Stimulated activated CD8-positive, alpha-beta memory T cell treated with anti-CD3 and anti-CD28 coated beads, Interleukin-7, amount 100 ng/mL, for 4 hours (primary cell): Measurements from ENCODE around the gene MUSTN1.

Experiments
- DNase-seq, 2 donors: peaks; one replicate each; pipeline ENCODE4 v3.0.0-alpha.2; 2020; ENCODE audit warnings: low read depth in 2 of 2

MUSTN1 gene

GRCh38 chr3:52835766-52836470, 1.1 kb upstream of the MUSTN1 start:
- DNase-seq: no peak

GRCh38 chr3:52833202-52833601, 1.6 kb downstream of the MUSTN1 start:
- DNase-seq: no peak

GRCh38 chr3:52831500-52832301, 3.1 kb downstream of the MUSTN1 start:
- no peak for DNase-seq

- DNase-seq: no peak
These were observed 4.1 kb downstream of the MUSTN1 start, which contains the start of gene ITIH4 for GRCh38 chr3:52830535-52831258. TSS of gene ITIH4 (minus strand) at chr3:52830672. CDS start at chr3:52830642, 30 bp downstream.

- no peak for DNase-seq
These were observed 4.8 kb downstream of the MUSTN1 start for GRCh38 chr3:52829906-52830463.

GRCh38 chr3:52829482-52829881, 5.3 kb downstream of the MUSTN1 start:
- DNase-seq: no peak

GRCh38 chr3:52827866-52828376, 6.9 kb downstream of the MUSTN1 start:
- DNase-seq: no peak

- no peak for DNase-seq
These were observed 7.4 kb downstream of the MUSTN1 start for GRCh38 chr3:52827441-52827840.

- no peak for DNase-seq
These were observed 10.8 kb downstream of the MUSTN1 start for GRCh38 chr3:52824037-52824436.

GRCh38 chr3:52822363-52822762, 12.5 kb downstream of the MUSTN1 start:
- DNase-seq: no peak

GRCh38 chr3:52820736-52821135, 14.1 kb downstream of the MUSTN1 start:
- no peak for DNase-seq

- no peak for DNase-seq
These were observed 14.9 kb downstream of the MUSTN1 start for GRCh38 chr3:52819936-52820335.

- DNase-seq: no peak
These were observed 17.0 kb downstream of the MUSTN1 start for GRCh38 chr3:52817860-52818259.

- no peak for DNase-seq
These were observed 17.6 kb downstream of the MUSTN1 start for GRCh38 chr3:52817221-52817620.

- no peak for DNase-seq
These were observed 18.2 kb downstream of the MUSTN1 start for GRCh38 chr3:52816654-52817053.

- DNase-seq: no peak
These were observed 18.6 kb downstream of the MUSTN1 start for GRCh38 chr3:52816199-52816598.

GRCh38 chr3:52813810-52814209, 21.0 kb downstream of the MUSTN1 start:
- no peak for DNase-seq

- no peak for DNase-seq
These were observed 23.3 kb downstream of the MUSTN1 start for GRCh38 chr3:52811452-52812011.

- no peak for DNase-seq
These were observed 23.9 kb downstream of the MUSTN1 start for GRCh38 chr3:52810923-52811322.

GRCh38 chr3:52809662-52810377, 25.0 kb downstream of the MUSTN1 start:
- DNase-seq: no peak

- DNase-seq: no peak
These were observed 25.7 kb downstream of the MUSTN1 start for GRCh38 chr3:52809149-52809548.
